H9 (cell line): Measurements from ENCODE around the gene UBE4A. TPM values are rescaled to one million over a fixed set of nuclear protein-coding genes. Genes with fewer than 3 reads are reported as not detected.

ENCODE experiments used
- DNase-seq: peaks from one replicate; pipeline ENCODE4 v3.0.0-alpha.2; 2017
- H2AFZ ChIP-seq: one replicate; pipeline ENCODE4 v1.6.1; 2013; ENCODE audit warnings: mild to moderate bottlenecking, low read length, control low read depth, moderate library complexity
- H2AK5ac ChIP-seq: 2 replicates; pipeline ENCODE4 v1.6.1; 2013; ENCODE audit warnings: low read length, control low read depth, mixed read lengths; ENCODE audit not compliant: insufficient read length
- H2BK120ac ChIP-seq: one replicate; pipeline ENCODE4 v1.6.1; 2013; ENCODE audit warnings: low read depth, mild to moderate bottlenecking, low read length, control low read depth, inconsistent platforms; ENCODE audit not compliant: poor library complexity, severe bottlenecking
- H2BK12ac ChIP-seq: 2 replicates; pipeline ENCODE4 v1.6.1; 2013; ENCODE audit warnings: low read length, control low read depth, mixed read lengths, low read depth; ENCODE audit not compliant: insufficient read length
- H2BK15ac ChIP-seq: 2 replicates; pipeline ENCODE4 v1.6.1; 2013; ENCODE audit warnings: low read depth, low read length, control low read depth
- H2BK20ac ChIP-seq: one replicate; pipeline ENCODE4 v1.6.1; 2013; ENCODE audit warnings: low read depth, mild to moderate bottlenecking, low read length, control low read depth, inconsistent platforms; ENCODE audit not compliant: poor library complexity, severe bottlenecking
- H2BK5ac ChIP-seq: 2 replicates; pipeline ENCODE4 v1.6.1; 2013; ENCODE audit warnings: low read length, control low read depth, mixed read lengths; ENCODE audit not compliant: insufficient read length
- H3K14ac ChIP-seq: 2 replicates; pipeline ENCODE4 v1.6.1; 2013; ENCODE audit warnings: low read length, control low read depth; ENCODE audit not compliant: insufficient read depth
- H3K18ac ChIP-seq: 2 replicates; pipeline ENCODE4 v1.6.1; 2013; ENCODE audit warnings: low read depth, mild to moderate bottlenecking, mixed read lengths, low read length, control low read depth; ENCODE audit not compliant: insufficient read length
- H3K23ac ChIP-seq: 2 replicates; pipeline ENCODE4 v1.6.1; 2013; ENCODE audit warnings: low read length, control low read depth, mixed read lengths, low read depth; ENCODE audit not compliant: insufficient read length
- H3K23me2 ChIP-seq: 2 replicates; pipeline ENCODE4 v1.6.1; 2013; ENCODE audit warnings: low read depth, mild to moderate bottlenecking, mixed read lengths, low read length, control low read depth; ENCODE audit not compliant: insufficient read length, poor library complexity, severe bottlenecking
- H3K27ac ChIP-seq: 2 replicates; pipeline ENCODE4 v1.5.1; 2013; ENCODE audit warnings: low read length, control low read depth, mixed read lengths, low read depth; ENCODE audit not compliant: insufficient read length
- H3K27me3 ChIP-seq: 2 replicates; pipeline ENCODE4 v1.6.1; 2013; ENCODE audit warnings: low read length, control low read depth, inconsistent platforms; ENCODE audit not compliant: insufficient read depth
- H3K4ac ChIP-seq: 2 replicates; pipeline ENCODE4 v1.6.1; 2013; ENCODE audit warnings: low read depth, mild to moderate bottlenecking, control low read depth, inconsistent platforms, low read length, moderate library complexity
- H3K4me1 ChIP-seq: 2 replicates; pipeline ENCODE4 v1.6.1; 2013; ENCODE audit warnings: low read length, control low read depth, inconsistent platforms; ENCODE audit not compliant: insufficient read depth
- H3K4me2 ChIP-seq: 2 replicates; pipeline ENCODE4 v1.6.1; 2013; ENCODE audit warnings: low read length, control low read depth, mixed read lengths; ENCODE audit not compliant: insufficient read length, insufficient read depth
- H3K56ac ChIP-seq: 2 replicates; pipeline ENCODE4 v1.6.1; 2013; ENCODE audit warnings: low read depth, mild to moderate bottlenecking, mixed read lengths, low read length, control low read depth; ENCODE audit not compliant: insufficient read length
- H3K79me1 ChIP-seq: 2 replicates; pipeline ENCODE4 v1.6.1; 2013; ENCODE audit warnings: low read depth, mild to moderate bottlenecking, moderate library complexity, low read length, control low read depth, inconsistent platforms; ENCODE audit not compliant: insufficient read depth, poor library complexity, severe bottlenecking
- H3K79me2 ChIP-seq: 2 replicates; pipeline ENCODE4 v1.6.1; 2013; ENCODE audit warnings: low read length, control low read depth, inconsistent platforms; ENCODE audit not compliant: insufficient read depth
- H3K9ac ChIP-seq: 2 replicates; pipeline ENCODE4 v1.6.1; 2013; ENCODE audit warnings: low read length, control low read depth, mixed read lengths; ENCODE audit not compliant: insufficient read length; ENCODE audit errors: extremely low read depth
- H3K9me3 ChIP-seq: one replicate; pipeline ENCODE4 v1.6.1; 2013; ENCODE audit warnings: low read depth, low read length, inconsistent platforms; ENCODE audit not compliant: control insufficient read depth
- H3T11ph ChIP-seq: one replicate; pipeline ENCODE4 v1.6.1; 2013; ENCODE audit warnings: mild to moderate bottlenecking, low read length, control low read depth, inconsistent platforms
- H4K20me1 ChIP-seq: one replicate; pipeline ENCODE4 v1.6.1; 2013; ENCODE audit not compliant: control insufficient read depth, insufficient read length, insufficient read depth
- H4K5ac ChIP-seq: 2 replicates; pipeline ENCODE4 v1.6.1; 2013; ENCODE audit warnings: low read depth, mild to moderate bottlenecking, mixed read lengths, low read length, control low read depth; ENCODE audit not compliant: insufficient read length
- H4K8ac ChIP-seq: replicated peaks from 2 replicates; pipeline ENCODE4 v1.6.1; 2013; ENCODE audit warnings: low read length, control low read depth, mixed read lengths, low read depth; ENCODE audit not compliant: insufficient read length
- H4K91ac ChIP-seq: 2 replicates; pipeline ENCODE4 v1.6.1; 2013; ENCODE audit warnings: low read depth, mild to moderate bottlenecking, moderate library complexity, mixed read lengths, low read length, control low read depth; ENCODE audit not compliant: insufficient read length
- H3K27ac Mint-ChIP-seq, 3 experiments: 2 replicates in 2 of 3; 3 replicates in 1 of 3; pipeline ENCODE4 v1.8.0; 2020 to 2021; ENCODE audit warnings: mixed read lengths in 3 of 3, mild to moderate bottlenecking in 1 of 3, moderate library complexity in 1 of 3
- H3K27me3 Mint-ChIP-seq: 2 replicates; pipeline ENCODE4 v1.8.0; 2021; ENCODE audit warnings: low read depth, mild to moderate bottlenecking, moderate library complexity, mixed read lengths
- H3K36me3 Mint-ChIP-seq, 3 experiments: 2 replicates in 2 of 3; 3 replicates in 1 of 3; pipeline ENCODE4 v1.8.0; 2020 to 2021; ENCODE audit warnings: low read depth in 3 of 3, mixed read lengths in 3 of 3; ENCODE audit not compliant: insufficient read depth in 1 of 3
- H3K4me1 Mint-ChIP-seq, 2 experiments: 2 replicates each; pipeline ENCODE4 v1.8.0; 2020; ENCODE audit warnings: mixed read lengths in 2 of 2
- H3K4me3 Mint-ChIP-seq, 2 experiments: 2 replicates in 1 of 2; 3 replicates in 1 of 2; pipeline ENCODE4 v1.8.0; 2020 to 2021; ENCODE audit warnings: mild to moderate bottlenecking in 2 of 2, mixed read lengths in 2 of 2, moderate library complexity in 1 of 2
- H3K9me3 Mint-ChIP-seq, 2 experiments: 2 replicates in 1 of 2; 3 replicates in 1 of 2; pipeline ENCODE4 v1.8.0; 2020; ENCODE audit warnings: mild to moderate bottlenecking in 2 of 2, mixed read lengths in 2 of 2, moderate library complexity in 1 of 2
- WGBS: extraction: QIAGEN DNeasy Blood & Tissue Kit; methylation state at CpG from one replicate; pipeline ENCODE4 v1.1.7; 2013; ENCODE audit warnings: missing lambda C conversion rate, low lambda C conversion rate, mixed read lengths; ENCODE audit not compliant: insufficient read length; ENCODE audit errors: extremely low coverage; 5-methylcytosine and 5-hydroxymethylcytosine counted together
- total RNA-seq: library from RNA; stranded (reverse); gene quantifications from 2 replicates; pipeline ENCODE4 v1.2.1, GENCODE V29; 2021
- TF ChIP-seq, protein P1 (sequence below): fragments of 200-600 bp; sonication (generic); conservative IDR thresholded peaks from 3 replicates; pipeline ENCODE4 v1.8.0; 2021; ENCODE audit warnings: antibody characterized with exemption, mild to moderate bottlenecking

Gene UBE4A
- total RNA-seq, 1 experiment from 2014 or later: 33.7 TPM

DNA sequence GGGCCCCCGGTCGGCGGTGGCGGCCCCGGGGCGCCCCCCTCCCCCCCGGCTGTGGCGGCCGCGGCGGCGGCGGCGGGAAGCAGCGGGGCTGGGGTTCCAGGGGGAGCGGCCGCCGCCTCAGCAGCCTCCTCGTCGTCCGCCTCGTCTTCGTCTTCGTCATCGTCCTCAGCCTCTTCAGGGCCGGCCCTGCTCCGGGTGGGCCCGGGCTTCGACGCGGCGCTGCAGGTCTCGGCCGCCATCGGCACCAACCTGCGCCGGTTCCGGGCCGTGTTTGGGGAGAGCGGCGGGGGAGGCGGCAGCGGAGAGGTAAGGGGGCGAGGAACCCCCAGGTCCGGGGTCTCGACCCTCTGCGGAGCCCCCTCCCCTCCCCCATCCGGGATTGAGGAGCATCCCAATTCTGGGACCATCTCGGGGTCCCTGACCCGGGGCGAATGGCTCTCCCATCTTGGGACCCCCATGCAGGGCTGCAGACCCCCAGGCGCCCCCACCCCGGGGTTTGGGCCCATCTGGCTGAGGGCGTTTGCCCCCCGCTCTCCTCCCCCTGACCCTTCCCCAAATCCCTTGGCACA lies 77.3 kb downstream of the UBE4A start:
- H3K14ac ChIP-seq: peak overlapping the region; percentile 83
- no peak overlapping the region for H2AK5ac ChIP-seq
- WGBS: no CpG with 5 or more reads among the region's 55 CpGs
- peak overlapping the region; percentile 34 for H3K18ac ChIP-seq
- peaks cover 27% of the 10 kb centered on the region; the same call in 1 of the 2 replicates for H3K79me2 ChIP-seq
- H2BK5ac ChIP-seq: no peak overlapping the region
- peak overlapping the region; percentile 61 for H3K9ac ChIP-seq
- no peak overlapping the region for H2AFZ ChIP-seq
- H3K79me1 ChIP-seq: peaks cover 2% of the 10 kb centered on the region
- Mint-ChIP-seq H3K27ac (peak overlapping the region; percentile 71 to 97 (median 97)), H3K4me1 (peaks cover 42 to 51% of the 10 kb centered on the region in 2 experiments), H3K36me3 (peaks cover 6 to 26% (median 8%) of the 10 kb centered on the region in 3 experiments; a peak in 6 of 7 replicates), H3K27me3 (peaks cover 20% of the 10 kb centered on the region), H3K4me3 (peak overlapping the region; percentile 91 to 92), H3K9me3 (no peaks in the 10 kb centered on the region)
- H3K27me3 ChIP-seq: no peaks in the 10 kb centered on the region
- no peak overlapping the region for H2BK120ac ChIP-seq
- H3K4ac ChIP-seq: no peak overlapping the region
- no peaks in the 10 kb centered on the region for H4K20me1 ChIP-seq
- TF ChIP-seq, protein P1, sequence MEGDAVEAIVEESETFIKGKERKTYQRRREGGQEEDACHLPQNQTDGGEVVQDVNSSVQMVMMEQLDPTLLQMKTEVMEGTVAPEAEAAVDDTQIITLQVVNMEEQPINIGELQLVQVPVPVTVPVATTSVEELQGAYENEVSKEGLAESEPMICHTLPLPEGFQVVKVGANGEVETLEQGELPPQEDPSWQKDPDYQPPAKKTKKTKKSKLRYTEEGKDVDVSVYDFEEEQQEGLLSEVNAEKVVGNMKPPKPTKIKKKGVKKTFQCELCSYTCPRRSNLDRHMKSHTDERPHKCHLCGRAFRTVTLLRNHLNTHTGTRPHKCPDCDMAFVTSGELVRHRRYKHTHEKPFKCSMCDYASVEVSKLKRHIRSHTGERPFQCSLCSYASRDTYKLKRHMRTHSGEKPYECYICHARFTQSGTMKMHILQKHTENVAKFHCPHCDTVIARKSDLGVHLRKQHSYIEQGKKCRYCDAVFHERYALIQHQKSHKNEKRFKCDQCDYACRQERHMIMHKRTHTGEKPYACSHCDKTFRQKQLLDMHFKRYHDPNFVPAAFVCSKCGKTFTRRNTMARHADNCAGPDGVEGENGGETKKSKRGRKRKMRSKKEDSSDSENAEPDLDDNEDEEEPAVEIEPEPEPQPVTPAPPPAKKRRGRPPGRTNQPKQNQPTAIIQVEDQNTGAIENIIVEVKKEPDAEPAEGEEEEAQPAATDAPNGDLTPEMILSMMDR: no peak
- H3T11ph ChIP-seq: no peak overlapping the region
- peak; percentile 37 for DNase-seq
- no peak overlapping the region for H2BK15ac ChIP-seq
- peaks cover 34% of the 10 kb centered on the region for H3K23me2 ChIP-seq
- H3K56ac ChIP-seq: no peak overlapping the region
- no peak overlapping the region for H2BK20ac ChIP-seq
- H4K8ac ChIP-seq: no peak overlapping the region
- H2BK12ac ChIP-seq: no peak overlapping the region
- H4K91ac ChIP-seq: no peak overlapping the region
- no peak overlapping the region for H4K5ac ChIP-seq
- no peak overlapping the region for H3K23ac ChIP-seq
- H3K9me3 ChIP-seq: no peaks in the 10 kb centered on the region
- H3K27ac ChIP-seq: no peak overlapping the region
- peak overlapping the region; percentile 80 for H3K4me2 ChIP-seq
- peaks cover 1% of the 10 kb centered on the region; the same call in 1 of the 2 replicates for H3K4me1 ChIP-seq
